ENCODE results near the gene MATR3.

MATR3 gene

GRCh38 chr5:139272471-139273321 is 20.8 kb upstream of the MATR3 start:
- no peak for DNase-seq

- DNase-seq = no peak
Observed at GRCh38 chr5:139273322-139273571, 20.3 kb upstream of the MATR3 start.

DNA sequence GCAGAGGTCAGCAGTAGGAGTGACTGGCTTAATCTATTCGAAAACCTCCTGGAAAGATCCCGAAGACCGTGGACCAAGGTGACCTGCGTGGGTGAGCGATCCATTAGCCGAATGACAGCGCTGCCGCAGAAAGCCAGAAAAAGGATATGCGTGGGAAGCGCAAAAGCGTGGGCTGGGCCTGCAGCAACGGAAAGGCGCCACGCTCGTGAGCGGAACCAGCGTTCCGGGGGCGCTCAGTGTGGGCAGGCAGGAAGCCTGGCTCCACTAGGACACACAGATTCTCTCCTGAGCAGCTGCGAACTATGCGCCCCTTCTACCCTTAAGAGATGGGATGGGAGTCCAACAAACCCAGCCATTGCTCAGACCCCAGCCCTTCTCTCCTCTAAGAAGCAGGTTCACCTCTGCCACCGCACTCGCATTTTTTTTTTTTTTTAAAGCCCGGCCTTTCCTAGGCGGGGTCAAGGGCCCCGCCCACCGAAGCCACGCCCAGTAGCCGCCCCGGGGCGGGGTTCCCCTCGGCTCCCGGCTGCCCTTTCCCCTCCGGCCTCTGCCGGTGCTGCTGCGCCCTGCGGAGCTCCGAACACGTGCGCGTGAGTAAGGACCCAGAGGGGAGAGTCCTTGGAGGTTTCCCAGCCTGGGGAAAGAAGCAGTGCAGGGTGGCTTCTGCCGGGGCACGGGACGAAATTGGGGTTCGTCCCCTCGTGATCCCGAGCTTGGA is 19.8 kb upstream of the MATR3 start:
- peak; percentile 60 for DNase-seq

GRCh38 chr5:139275536-139275935 is 18.0 kb upstream of the MATR3 start:
- DNase-seq = no peak

DNA sequence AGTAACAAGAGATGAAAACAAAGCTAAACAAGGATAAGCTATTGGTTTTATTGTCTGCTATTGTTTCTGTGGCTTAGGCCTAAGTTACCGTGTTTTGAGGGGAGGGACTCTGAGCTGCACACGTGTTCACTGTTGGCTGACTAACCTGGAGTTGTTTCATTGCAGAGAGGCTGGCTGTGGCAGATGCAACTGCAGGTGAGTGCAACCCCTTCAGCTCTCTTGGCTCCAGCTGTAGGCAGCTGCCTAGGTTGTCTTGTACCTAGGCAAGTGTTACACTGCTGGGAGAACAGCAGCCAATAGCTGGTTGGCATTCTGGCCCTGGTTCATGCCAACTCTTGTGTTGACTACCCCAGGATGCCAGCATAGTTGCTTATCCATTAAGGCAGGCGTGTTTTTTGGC is 17.6 kb upstream of the MATR3 start:
- no peak for DNase-seq

DNA sequence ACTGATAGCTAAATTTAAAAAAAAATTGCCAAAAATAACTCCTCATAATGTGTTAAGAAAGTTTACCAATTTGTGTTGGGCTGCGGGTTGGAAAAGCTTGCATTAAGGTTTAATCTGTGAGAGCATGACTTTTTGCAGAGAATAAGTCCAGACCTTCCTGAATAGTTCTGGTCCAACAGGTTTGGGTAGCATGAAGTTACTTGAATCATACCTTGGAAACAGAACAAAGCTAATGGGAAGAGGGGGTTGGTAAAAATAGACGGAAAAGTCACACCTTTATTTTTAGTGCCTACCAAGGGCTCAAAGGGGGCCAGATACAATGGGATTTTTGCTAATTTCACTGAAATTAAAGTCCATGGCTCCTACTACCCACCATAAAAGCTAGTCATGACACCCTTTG is 17.1 kb upstream of the MATR3 start:
- no peak for DNase-seq

DNA sequence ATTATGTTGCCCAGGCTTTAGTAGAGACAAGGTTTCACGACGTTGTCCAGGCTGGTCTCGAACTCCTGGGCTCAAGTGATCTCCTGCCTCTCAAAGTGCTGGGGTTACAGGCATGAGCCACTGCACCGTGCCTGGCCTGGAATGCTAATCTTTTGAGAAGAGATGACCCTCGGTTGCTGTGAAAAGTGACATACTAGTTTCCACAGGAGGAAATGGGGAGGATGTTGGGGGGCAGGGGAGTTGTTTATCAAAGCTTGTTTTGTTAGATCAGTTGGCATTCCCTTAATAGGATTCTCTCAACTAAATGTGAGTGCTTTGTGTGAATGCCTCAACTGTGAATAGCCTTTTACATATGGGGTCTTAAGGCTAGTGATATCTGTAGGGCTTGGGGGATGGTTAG is 16.4 kb upstream of the MATR3 start:
- DNase-seq = no peak

DNA sequence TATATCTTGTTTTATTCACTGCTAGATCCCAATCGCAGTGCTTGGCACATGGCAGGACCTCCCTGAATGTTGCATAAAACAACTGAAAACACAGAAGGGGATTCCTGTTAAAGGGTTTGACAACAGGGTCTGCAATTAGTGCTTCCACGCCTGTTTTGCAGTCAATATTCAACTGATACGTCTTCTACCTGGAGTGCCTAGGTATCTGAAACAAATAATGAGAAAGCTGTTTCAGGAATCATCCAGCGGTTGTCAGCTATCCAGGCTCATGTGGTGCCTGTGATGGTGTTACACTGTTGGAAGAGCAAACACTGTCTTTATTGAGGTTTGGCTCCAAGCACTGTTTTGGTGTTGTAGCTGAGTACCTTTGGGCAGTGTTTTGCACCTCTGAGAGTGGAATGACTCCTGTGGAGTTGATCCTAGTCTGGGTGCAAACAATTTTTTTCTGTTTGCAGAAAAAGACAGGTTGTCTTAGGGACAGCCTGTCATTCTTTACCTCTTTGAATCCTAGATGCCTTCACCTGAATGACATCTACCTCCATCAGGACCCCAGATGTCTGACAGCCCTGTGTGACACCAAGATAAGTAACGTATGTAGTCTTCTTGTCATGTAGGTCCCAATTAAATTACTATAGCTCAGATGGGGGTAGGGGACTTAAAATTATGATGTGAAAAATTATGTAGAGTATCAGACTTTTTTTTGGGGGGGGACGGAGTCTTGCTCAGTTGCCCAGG is 14.8 kb upstream of the MATR3 start:
- no peak for DNase-seq

- DNase-seq = no peak
Observed at GRCh38 chr5:139282197-139282557, 11.4 kb upstream of the MATR3 start.

- no peak for DNase-seq
Observed at GRCh38 chr5:139283252-139284166, 10.0 kb upstream of the MATR3 start.

GRCh38 chr5:139284295-139284694 is 9.2 kb upstream of the MATR3 start:
- no peak for DNase-seq

DNA sequence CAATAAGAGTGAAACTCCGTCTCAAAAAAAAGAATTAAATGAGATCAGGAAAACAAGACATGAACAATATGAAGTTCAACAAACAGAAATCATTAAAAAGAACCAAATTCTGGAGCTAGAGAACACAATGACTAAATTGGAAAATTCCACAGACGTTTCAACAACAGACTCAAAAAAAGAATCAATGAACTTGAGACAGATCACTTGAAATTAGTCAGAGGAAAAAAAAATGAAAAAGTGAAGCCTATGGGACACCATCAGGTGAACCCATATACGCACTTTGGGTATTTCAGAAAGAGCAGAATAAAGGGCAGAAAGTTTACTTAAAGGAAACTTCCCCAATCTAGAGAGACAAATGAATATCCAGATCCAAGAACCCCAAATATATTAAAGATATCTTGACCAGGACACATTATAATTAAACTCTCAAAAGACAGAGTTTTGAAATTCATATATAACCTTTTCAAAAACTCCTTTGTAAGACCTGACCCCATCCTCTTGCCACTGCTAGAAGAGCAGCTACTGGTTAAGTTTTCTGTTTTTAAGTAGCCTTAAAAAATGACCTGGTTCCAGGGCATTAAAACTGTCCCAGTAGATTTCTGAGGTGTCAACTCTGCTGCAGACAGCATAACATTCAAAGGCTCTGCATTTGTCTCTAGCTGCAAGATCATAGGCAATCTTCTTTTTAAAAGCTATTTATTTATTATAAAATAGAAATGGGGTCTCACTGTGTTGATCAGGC is 7.7 kb upstream of the MATR3 start:
- no peak for DNase-seq

- DNase-seq = no peak
Observed at GRCh38 chr5:139287890-139288635, 5.5 kb upstream of the MATR3 start.

DNA sequence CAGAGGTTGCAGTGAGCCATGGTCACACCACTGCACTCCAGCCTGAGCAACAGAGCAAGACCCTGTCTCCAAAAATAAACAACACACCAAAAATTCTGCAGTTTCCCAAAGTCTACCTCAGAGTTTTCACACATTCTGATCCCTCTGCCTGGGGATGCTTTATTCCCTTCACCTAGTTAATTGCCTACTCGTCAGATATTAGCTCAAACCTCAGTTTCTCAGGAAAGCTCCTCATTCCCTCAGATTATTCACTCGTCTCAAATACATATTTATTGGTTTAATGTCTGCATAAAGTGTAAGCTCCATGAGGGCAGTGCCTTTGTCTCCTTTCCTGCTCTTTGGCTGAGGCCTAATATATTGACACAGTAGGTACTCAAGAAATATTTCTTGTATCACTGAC is 2.5 kb upstream of the MATR3 start:
- no peak for DNase-seq

- DNase-seq = no peak
Observed at GRCh38 chr5:139293202-139293506, 386 bp upstream of the MATR3 start.

DNA sequence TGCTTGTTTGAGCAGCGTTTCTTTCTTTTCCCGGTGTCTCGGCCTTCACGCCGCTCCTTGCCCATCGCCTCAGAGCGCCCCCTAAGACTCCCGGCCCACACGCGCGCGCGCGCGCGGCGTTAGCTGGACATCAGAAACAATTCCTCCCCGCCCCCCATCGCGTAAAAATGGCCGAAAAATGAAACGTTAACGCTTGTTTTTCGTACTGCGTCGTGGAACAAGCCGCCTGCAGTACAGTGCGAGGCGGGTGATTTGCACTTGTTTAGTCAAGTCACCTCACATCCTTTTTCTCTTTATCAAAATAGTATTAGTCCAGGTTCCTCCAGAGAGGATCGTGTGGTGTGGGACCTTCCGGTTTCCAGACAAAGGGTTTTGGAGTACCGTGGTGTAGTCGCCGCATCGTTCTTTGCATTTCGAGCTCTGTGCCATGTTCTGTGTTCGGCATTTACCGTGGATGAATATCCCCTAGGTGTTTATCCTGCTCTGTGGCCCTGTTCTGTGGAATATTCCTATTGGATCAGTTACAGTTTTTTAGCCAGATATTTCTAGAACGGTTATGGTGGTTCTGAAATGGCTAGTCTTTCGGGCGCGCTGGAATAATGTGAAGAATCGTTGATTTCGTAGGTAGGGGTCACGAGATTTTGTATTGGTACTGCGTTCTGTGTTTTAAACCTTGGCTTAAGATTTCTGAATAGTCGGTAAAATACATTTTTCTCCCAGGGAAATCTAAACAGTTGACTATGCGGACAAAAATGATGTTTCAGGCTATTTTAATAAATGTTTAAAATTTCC is 1.0 kb downstream of the MATR3 start:
- DNase-seq = peak; percentile 50

DNA sequence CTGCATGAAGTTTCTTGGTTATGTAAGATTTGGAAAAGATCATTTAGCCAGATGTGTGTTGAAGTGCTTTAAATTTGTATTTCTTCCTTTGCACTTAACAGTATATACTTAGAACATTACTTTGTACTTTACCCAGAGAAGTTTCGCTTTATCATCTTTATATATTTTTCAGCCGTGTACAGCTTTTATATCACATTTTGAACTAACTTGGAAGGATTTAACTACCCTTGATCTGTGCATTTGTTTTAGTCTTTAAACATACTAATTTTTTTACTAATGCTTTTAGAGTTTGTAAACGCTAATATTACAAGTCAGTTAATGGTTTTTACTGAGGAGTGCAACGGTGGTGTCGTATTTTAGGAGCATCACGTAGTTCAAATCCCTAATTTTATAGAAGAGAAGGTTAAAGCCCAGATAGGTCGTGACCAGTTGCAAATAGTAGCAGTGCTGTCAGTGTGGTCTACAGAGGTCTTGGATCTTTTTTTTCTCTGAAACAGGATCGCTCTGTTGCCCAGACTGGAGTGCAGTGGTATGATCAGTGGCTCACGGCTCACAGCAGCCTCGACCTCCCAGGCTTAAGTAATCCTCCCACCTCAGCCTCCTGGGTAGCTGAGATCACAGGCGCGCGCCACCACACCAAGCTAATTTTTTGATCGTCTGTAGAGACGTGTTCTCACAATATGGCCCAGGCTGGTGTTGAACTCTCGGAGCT is 2.0 kb downstream of the MATR3 start:
- peak; percentile 50 for DNase-seq

DNA sequence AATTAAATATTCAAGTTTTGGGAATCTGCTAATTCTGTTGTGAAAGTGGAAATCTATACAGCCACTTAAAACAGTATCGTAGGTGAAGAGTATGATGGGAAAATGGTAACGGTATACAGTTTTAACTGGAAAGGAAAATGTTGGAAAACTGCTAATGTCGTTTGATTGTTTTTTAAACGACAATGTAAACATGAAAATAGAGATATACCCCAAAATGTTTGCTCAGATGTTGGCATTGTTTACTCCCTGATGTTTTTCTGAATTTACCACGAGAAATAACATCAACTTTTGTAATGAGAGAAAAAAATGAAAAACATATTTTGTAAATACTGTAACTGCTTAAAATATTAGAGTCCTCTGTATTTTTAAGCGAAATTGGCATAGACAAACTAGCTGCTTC is 2.7 kb downstream of the MATR3 start:
- DNase-seq = no peak

- DNase-seq = no peak
Observed at GRCh38 chr5:139296862-139297326, 3.4 kb downstream of the MATR3 start.

All from kidney glomerular epithelial cell (primary cell).